Stimulated activated CD4-positive, alpha-beta T cell treated with anti-CD3 and anti-CD28 coated beads, Interleukin-12 subunit alpha, Interleukin-12 subunit beta, amount 100 ng/mL, for 24 hours (primary cell): ENCODE results near the gene ACBD5.

Source experiments
- DNase-seq, 2 experiments: peaks; one replicate each; pipeline ENCODE4 v3.0.0-alpha.2; 2020; ENCODE audit warnings: low read depth in 2 of 2

ACBD5 gene

DNA sequence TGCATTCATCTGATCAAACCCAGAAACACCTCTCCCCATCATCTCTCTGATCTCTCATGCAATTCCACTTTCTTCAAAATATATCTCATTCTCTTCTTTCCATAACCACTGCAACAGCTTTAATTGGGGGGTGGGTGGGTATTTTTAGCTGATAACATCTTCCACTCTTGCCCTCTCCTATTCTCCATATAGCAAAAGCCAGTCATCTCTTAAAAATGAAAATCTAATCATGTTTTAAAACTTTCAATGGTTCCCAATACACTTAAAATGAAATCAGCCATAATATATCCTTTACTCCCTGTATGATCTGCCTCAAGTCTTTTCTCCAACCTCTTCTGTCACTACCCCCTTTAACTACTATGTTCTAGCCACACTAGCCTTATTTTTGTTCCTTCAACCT lies 87.9 kb downstream of the ACBD5 start:
- no peak for DNase-seq

GRCh38 chr10:27150261-27150660 lies 90.3 kb downstream of the ACBD5 start:
- DNase-seq: no peak

DNA sequence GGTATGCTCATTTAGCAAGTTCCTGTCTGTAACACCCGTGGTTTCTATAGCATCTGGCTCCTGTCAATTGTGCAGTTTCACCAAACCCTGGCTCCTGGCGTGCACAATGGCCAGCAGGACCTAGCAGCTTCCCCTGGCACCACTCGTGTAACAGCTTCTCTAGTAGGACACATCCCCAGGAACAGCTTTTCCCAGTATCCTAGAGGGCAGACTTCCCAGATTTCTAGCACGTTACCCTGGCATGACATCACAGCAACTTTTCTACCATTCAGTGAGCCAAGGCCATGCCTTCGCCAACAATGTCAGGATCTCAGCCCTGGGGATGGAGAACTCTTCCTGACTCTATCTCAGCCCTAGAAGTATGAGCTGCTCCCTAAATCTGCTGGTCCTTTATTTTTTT lies 92.9 kb downstream of the ACBD5 start:
- no peak for DNase-seq

- DNase-seq: no peak
These were observed 94.7 kb downstream of the ACBD5 start for GRCh38 chr10:27145937-27146336.
